GM18873 (cell line): ENCODE measurements around the gene FLVCR2.
"Not testable (repeated sequence)": the region's sequence is repeated elsewhere in the genome, so short reads cannot be mapped to it uniquely, and the experiment has no call there.

Source experiments
- ATAC-seq: cut with Tn5 transposase; IDR thresholded peaks from one replicate; pipeline ENCODE4 v1.9.1; 2021; ENCODE audit warnings: mild to moderate bottlenecking, moderate library complexity, moderate number of reproducible peaks; ENCODE audit not compliant: unreplicated experiment, low FRiP score

FLVCR2 gene

DNA sequence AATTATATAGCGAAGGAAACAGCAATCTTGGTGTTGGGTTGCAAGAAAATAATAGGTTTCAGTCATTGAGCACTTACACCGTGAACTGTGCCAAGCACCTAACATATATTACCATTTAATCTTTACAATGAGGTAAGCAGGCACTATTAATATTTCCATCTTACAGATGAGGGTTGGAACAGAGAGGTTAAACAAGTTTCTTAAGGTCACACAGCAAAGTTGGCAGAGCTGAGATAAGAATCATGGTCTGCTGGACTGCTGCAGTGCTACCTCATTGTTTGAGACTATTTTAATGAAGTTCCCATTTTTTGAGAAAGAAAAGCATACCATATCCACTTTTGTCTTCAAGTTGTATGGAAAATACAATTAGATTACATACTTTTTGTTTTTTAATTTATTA lies 80.5 kb downstream of the FLVCR2 start:
- ATAC-seq = no peak

DNA sequence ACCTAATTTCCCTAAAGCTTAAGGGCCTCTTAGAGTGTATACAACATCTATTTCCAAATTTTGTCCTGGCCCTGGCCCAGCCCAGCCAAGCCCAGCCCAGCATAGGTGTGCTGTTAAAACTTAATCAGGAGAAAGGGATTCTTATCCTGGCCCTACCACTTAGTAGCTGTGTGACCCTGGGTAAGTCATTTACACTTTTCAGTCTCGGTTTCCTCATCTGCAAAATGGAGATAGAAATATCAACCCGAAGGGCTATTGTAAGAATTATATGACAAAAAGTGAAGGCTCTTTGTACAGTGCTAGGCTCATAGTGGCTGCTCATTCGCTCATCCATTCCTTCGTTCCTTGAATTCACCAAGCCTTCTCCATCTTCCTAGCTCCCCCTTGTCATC lies 81.8 kb downstream of the FLVCR2 start:
- no peak for ATAC-seq

DNA sequence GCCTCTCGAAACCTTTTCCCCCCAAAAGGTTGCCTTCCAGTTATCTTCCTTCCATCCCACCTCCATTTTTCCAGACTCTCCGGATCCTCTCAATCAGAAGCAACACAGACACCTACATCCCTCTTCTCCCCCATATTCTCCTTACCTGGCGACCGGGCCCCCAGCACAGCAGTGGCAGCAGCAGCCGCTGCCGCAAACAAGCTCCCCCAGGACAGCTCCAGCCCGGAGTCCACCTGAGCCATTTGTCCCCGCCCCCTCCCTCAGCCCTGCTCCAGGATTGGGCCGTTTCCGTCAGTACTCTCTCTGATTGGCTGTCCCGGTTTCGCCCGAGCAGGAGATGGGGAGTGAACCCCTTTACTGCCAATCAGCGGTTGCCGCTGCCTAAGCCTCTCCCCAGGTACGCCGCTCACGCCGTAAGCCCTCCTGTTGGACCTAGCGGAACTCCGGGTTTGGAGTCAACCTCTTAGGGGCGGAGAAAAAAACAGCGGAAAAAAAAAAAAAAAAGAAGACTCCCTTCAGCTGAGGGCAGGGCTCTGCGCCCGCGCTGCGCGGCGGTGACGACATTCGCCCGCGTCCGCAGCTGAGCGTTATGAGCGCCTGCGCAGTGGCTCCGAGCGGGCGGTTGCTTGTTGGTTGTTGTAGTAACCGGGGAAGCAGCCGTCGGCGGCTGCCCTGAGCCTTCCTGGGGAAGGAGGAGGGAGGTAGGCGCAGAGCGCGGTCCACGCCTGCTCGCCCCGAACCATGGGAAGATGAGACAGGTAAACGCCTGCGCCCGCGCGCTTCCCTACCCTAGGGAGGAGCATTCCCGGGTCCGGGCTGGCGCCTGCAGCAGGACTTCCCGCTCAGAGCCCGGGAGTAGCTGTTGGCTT lies 82.4 kb downstream of the FLVCR2 start, which contains the start of the genes ERG28 and TTLL5:
Gene ERG28 (minus strand): TSS at position 247 of the 869 bp plus-strand sequence. CDS start 3,374 bp downstream, outside the sequence.
Gene TTLL5 (plus strand): TSS at position 617 of the 869 bp plus-strand sequence. CDS start 1,904 bp downstream, outside the sequence.
- ATAC-seq = peak; percentile 95

DNA sequence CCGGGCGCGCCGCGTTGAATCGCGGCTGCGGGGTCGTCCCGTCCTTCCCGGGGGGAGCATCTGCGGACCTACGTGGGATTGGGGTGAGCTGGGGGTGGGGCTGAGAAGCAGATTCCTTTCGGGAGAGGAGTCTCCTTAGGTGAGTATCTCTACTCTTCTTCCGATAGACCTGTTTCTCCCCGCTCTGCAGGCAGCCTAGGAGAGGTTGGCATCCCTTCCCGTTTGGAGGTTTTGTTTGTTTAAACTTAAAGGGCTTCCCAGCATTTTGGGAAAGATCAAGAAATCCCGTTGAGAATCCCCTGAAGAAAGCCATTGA lies 83.0 kb downstream of the FLVCR2 start:
- no peak for ATAC-seq

DNA sequence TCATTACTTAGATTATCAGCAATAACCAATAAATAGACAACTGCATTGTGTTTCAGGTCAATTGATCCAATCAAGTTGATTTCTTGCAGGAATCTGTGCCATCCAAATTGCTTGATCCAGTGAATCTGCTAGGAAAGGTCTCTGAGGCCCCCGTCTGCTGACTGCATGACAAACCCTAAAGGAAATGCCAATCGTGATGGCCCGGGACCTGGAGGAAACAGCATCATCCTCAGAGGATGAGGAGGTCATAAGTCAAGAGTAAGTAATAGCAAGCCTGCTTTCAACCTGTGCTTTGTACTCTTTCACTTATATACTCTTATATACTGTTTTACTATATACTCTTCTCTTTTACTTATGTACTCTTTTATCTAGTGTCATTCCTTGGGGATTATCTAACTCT lies 84.5 kb downstream of the FLVCR2 start:
- ATAC-seq = no peak

DNA sequence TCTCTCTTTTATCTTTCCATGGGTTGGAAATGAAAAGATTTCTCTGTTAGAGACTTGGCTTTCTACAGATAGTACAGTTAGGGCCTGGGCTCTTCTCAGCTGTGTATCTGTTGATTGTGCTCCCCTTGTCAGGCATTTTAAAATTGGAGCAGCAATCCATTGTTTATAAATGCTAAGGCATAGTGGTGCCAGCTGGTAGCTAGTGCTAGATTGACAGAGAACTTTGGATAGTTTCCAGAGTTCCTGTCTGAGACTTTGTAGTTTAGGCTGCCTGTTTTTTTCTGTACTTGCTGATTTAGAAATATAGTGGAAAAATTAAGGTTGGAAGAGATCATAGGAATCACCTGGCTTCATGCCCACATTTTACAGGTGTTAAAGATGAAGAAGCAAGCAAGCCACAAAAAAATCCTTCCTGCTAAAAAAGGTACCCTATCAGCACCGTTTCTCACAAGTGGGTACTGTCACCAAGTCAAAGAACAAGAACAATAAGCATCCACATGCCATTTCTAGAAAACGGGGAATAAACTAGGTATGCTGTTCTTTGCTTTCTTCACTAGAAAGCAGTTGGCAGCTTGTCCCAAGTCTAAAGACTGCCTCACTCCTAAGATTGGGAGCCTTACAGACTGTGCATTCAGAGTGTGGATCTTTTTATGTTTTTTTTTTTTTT lies 88.8 kb downstream of the FLVCR2 start:
- ATAC-seq = no peak

DNA sequence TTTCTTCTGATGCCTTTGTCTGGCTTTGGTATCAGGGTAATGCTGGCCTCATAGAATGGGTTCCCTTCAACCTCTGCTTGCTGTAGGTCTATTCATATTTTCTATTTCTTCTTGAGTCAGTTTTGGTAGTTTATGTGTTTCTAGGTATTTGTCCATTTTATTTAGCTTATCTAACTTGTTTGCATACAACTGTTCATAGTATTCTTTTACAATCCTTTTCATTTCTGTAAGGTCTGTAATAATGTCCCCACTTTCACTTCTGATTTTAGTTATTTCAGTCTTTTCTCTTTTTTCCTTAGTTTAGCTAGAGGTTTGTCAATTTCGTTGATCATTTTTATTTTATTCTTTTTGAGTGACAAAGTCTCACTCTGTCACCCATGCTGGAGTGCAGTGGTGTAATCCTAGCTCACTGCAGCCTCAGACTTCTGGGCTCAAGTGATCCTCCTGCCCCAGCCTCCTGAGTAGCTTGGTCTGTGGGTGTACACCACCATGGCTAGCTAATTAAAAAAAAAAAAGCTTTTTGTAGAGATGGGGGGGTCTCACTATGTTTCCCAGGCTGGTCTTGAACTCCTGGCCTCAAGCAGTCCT lies 94.3 kb downstream of the FLVCR2 start:
- ATAC-seq = no peak

DNA sequence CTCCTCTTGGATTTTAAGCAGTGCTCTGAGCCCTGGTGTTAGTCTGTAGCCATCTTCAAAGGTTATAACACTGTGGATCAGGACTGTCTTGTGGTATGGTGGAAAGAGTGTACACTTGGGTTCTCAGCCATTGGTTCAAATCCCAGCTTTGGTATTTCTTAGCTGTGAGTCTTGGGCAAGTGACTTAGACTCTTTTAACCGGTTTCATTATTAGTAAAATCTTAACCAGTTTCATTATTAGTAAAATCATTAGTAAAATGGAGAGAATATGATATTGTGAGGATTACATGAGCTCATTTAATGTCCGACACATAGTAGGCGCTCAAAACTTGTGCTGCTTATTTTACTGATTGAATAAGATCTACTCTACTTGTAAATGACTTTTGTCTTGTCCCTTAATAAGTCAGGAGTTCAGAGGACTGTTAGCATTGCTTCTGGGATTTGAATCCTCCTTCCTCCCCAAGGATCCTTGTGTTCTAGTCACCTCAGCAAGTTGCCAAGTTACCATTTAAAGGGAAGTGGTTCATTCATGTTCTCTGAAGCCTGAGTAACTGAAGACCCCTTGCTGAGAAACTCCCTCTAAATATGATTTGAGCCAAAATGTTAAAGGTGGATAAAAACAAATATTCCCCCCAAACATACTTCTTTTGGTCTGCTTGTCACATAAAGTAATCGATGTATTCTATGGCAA lies 95.1 kb downstream of the FLVCR2 start:
- no peak for ATAC-seq

DNA sequence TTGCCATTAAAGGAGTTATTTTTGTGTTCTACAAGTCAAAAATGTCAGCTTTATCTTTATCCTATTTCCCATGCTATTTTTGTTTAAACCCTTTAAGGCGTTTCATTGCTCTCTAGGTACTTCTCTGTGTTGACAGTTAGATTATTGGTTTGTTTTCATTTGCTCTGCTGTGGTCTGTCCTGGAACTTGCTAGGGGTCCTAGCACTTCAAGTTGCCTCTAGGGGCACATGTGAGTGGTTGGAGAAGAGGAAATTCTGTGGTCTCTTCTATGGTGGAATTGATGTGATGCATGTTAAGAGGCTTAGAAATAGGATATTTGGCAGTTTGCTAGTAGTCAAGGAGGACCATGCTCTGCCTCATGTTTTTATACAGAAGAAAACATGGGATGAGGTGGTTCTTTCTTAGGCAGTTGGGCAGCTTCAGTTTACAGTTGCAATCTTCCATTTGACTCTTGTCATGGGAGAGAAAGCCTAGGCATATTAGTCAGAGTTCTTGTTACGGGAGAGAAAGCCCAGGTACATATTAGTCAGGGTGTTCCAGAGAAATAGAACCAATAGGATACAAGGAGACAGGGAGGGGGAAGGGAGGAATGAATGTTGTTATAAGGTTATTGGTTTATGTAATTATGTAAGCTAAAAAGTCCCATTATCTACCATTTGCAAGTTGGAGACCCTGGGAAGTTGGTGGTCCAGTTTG lies 97.0 kb downstream of the FLVCR2 start:
- no peak for ATAC-seq

DNA sequence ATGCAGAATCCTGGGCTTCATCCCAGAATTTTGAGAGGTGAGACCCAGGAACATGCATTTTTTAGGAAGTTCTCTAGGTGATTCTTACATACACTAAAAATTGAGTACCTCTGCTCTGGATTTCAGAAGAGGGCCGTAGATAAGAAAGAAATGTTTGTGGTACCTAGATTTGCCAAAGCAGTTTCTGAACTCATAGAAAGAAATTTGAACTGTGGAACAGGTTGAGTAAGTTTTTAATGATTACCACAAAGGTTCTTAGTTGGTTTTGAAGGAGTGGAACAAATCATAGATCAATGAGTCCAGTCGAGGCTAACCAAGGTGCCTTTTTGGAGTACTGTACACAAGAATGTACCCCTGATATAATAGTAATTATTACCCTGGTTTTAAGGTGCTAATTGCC lies 107.5 kb downstream of the FLVCR2 start:
- ATAC-seq = no peak

DNA sequence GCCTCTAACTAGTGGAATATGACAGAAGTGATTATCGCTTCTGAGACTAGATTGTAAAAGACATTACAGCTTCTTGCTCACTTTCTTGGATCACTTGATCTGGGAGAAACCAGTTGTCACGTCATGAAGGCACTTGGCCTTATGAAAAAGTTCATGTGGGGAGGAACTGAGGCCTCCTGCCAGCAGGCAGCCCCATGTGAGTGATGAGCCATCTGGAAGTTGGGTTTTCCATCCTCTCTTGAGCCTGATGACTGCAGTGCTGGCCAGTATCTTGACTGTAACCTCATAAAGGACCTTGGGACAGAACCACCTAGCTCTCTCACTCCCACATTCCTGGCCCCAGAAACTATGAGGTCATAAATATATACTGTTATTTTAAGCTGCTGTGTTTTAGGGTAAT lies 110.6 kb downstream of the FLVCR2 start:
- ATAC-seq = no peak

DNA sequence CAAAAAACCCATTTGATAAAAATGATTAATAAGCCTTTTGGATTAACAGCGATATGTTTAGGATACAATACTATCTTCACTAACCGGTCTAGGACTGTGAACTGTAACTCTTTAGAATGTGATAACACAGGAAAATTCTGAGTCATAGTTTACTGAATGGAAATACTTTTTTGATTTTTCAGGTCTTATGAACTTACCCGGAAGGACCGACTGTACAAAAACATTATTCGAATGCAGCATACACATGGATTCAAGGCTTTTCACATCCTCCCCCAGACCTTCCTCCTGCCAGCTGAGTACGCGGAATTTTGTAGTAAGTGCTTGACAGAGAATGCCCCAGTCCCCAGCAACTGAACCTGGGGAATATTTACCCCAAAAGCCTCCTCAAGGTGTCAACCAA lies 111.6 kb downstream of the FLVCR2 start:
- no peak for ATAC-seq

DNA sequence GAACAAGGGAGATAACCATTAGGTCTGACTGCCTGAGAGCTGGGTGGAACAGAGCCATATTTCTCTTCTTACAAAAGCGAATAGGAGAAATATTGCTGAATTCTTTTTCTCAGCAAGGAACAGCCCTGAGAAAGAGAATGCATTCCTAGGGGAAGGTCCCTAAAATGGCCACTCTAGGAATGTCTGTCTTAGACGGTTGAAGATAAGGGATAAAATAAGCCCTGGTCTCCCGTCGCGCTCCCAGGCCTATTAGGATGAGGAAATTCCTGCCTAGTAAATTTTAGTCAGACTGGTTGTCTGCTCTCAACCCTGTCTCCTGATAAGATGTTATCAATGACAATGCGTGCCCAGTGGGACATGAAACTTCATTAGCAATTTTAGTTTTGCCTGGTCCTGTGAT lies 116.6 kb downstream of the FLVCR2 start:
- not testable (repeated sequence) for ATAC-seq

DNA sequence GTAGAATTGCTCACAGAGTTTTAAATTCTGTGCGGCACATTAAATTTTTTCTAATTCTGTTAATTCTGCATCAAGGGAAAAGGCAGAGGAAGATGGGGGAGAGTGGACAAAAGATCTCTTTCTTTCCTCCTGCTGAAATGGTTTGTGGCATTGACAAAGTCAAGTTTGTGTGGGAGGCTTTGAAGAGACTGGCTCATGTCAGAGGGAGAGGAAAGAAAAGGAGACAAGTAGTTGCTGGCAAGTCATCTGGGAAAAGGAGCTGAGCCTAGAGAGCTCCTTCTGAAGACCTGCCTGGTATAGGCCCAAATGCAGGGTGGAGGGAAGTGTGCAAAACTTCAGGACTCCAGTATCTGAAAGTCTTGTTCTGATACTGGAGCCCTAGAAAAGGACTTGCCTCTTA lies 119.0 kb downstream of the FLVCR2 start:
- no peak for ATAC-seq
